AG04450 (cell line): ENCODE data around the gene SH3RF3. TPM values are rescaled to one million over a fixed set of nuclear protein-coding genes. Genes with fewer than 3 reads are reported as not detected.

Experiments used
- CTCF ChIA-PET: fragments of 300-600, 350-600 bp; formaldehyde crosslinking; extraction: SDS; loops from one replicate; lab custom pipeline; 2022; ENCODE audit warnings: antibody characterized with exemption, inconsistent platforms; lab: Charles Lee
- POLR2A ChIA-PET: fragments of 350-600 bp; formaldehyde crosslinking; extraction: SDS; loops from one replicate; lab custom pipeline; 2021; ENCODE audit warnings: antibody characterized with exemption, inconsistent platforms; lab: Yijun Ruan, JAX
- DNase-seq: peaks from one replicate; pipeline ENCODE4 v3.0.0-alpha.2; 2011; ENCODE audit warnings: low read depth, low spot score
- H3K27ac ChIP-seq: one replicate; pipeline ENCODE4 v1.5.1; 2012; ENCODE audit warnings: low read depth, low read length, control low read depth
- H3K27me3 ChIP-seq: one replicate; pipeline ENCODE4 v1.6.0; 2012; ENCODE audit warnings: low read length; ENCODE audit not compliant: control insufficient read depth, insufficient read depth
- H3K4me3 ChIP-seq: 2 replicates; pipeline ENCODE4 v1.5.1; 2011; ENCODE audit warnings: mild to moderate bottlenecking, low read depth, low read length, control low read depth
- H3K9me3 ChIP-seq: 2 replicates; pipeline ENCODE4 v1.5.1; 2012; ENCODE audit warnings: low read length; ENCODE audit not compliant: control insufficient read depth, insufficient read depth
- polyA plus RNA-seq: library from polyadenylated mRNA; depleted of rRNA; stranded (reverse); fragments of >200 nt; gene quantifications from 2 replicates; pipeline ENCODE4 v1.2.3, GENCODE V29; 2011
- TF ChIP-seq, protein P1 (sequence below): IDR thresholded peaks from 2 replicates; pipeline ENCODE4 v1.5.1; 2011; ENCODE audit warnings: low read depth, low read length, control low read depth, inconsistent platforms

Gene SH3RF3
- polyA plus RNA-seq, 1 experiment: 5.7 TPM

DNA sequence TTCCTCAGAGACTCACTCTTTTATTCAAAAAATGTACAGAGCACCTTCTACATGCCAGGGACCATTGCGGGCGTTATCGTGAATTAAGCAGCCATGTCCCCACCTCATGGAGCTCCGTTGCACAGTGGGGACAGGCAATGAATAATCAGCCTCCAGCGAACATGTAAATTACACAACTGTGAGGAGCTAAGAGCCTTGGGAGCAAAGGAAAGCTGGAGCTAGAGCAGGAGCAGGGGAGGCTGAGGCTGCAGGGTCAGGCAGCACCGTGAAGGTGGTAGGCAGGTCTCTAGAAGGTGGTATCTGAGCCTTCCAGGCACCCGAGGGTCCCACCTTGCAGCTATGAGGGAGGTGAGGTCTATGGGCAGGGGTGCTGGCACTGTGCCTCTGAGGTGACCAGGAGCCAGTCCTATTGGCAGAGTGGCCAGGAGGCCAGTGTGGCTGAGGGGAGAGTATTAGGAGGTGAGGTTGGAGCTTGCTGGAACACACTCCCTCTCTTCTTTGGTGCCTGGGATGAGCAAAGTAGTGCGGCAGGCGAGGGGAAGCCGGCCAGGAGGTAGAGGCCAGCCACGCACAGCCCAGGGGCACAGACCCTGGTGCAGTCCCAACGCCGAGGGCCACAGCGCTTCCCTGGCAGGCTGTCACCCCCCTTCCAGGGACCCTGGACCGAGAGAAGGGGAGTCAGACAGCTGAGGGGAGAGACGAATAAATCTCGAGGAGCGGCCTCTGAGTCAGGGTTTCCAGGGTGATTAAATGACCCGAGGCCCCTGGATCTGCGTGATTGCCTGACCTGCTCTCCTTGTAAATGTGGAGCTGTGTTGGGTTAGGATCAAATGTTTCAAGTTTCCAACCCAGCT is 317.5 kb downstream of the SH3RF3 start:
- H3K4me3 ChIP-seq: no peak overlapping the region
- ChIA-PET CTCF (interaction anchor here (1.0 to 2.7 kb wide), 3 partner anchors 63 to 280 kb away, joined by 3 to 8 read pairs (median 4); no protein-coding TSS in a partner anchor), POLR2A (interaction anchor here (0.6 to 1.6 kb wide), 13 partner anchors 11 to 444 kb away, joined by 3 to 12 read pairs (median 5); no protein-coding TSS in a partner anchor)
- H3K27ac ChIP-seq: peak overlapping the region; percentile 96
- H3K27me3 ChIP-seq: no peaks in the 10 kb centered on the region
- DNase-seq: no peak
- TF ChIP-seq, protein P1, sequence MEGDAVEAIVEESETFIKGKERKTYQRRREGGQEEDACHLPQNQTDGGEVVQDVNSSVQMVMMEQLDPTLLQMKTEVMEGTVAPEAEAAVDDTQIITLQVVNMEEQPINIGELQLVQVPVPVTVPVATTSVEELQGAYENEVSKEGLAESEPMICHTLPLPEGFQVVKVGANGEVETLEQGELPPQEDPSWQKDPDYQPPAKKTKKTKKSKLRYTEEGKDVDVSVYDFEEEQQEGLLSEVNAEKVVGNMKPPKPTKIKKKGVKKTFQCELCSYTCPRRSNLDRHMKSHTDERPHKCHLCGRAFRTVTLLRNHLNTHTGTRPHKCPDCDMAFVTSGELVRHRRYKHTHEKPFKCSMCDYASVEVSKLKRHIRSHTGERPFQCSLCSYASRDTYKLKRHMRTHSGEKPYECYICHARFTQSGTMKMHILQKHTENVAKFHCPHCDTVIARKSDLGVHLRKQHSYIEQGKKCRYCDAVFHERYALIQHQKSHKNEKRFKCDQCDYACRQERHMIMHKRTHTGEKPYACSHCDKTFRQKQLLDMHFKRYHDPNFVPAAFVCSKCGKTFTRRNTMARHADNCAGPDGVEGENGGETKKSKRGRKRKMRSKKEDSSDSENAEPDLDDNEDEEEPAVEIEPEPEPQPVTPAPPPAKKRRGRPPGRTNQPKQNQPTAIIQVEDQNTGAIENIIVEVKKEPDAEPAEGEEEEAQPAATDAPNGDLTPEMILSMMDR: no peak
- peaks cover 14% of the 10 kb centered on the region for H3K9me3 ChIP-seq

DNA sequence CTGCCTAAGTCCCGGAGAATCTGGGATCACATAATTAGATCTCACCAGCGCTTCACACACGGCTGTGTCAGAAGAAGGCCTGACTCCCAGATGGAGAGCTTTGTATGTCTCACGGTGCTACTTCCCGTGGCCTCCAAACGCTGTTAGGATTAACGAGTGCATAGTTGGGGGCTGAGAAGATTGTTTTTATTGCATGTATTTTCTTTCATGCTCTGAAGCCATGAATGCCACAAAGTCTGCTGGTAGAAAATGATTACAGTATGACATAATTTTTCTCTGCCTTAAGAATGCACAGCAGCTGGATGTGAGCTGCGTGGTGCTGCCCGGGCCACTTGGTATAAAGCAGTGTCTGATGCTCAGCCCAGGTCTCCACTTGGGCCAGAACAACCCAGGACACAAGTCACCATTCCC is 318.3 kb downstream of the SH3RF3 start:
- Histone ChIP-seq H3K27ac (peak overlapping the region; percentile 96), H3K9me3 (peaks cover 10% of the 10 kb centered on the region), H3K27me3 (no peaks in the 10 kb centered on the region), H3K4me3 (no peak overlapping the region)
- DNase-seq: peak; percentile 93
- ChIA-PET POLR2A (interaction anchor here (0.6 to 1.6 kb wide), 14 partner anchors 11 to 444 kb away, joined by 3 to 12 read pairs (median 4); no protein-coding TSS in a partner anchor), CTCF (interaction anchor here (1.2 to 2.7 kb wide), 2 partner anchors 63 to 280 kb away, joined by 3 to 8 read pairs; no protein-coding TSS in a partner anchor)
- TF ChIP-seq, protein P1: no peak

DNA sequence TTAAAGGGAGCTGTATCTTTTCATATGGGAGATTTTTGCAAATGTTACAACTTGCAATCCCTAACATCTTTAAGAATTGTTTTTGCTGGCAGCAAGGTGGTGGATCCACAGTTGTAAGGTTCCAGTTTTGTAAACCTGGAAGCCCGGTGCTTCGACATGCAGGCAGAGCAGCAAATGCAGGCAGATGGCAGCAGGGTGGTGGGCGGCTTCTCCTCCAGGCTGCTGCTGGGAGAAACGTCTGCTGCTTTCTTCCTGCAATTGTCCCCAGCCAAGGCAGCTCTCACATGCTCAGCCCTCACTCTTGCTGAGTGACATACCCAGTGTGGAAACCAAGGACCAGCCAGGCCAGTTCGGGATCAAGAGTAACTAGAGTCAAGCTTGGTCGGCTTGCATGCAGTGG is 318.8 kb downstream of the SH3RF3 start:
- no peaks in the 10 kb centered on the region for H3K27me3 ChIP-seq
- H3K4me3 ChIP-seq: no peak overlapping the region
- POLR2A ChIA-PET: interaction anchor here (0.6 to 1.6 kb wide), 11 partner anchors 12 to 315 kb away, joined by 3 to 12 read pairs (median 4); no protein-coding TSS in a partner anchor
- DNase-seq: no peak
- CTCF ChIA-PET: interaction anchor here (1.2 to 2.7 kb wide), 2 partner anchors 62 to 281 kb away, joined by 3 to 8 read pairs; no protein-coding TSS in a partner anchor
- TF ChIP-seq, protein P1: no peak
- peak overlapping the region; percentile 78 for H3K27ac ChIP-seq
- peaks cover 10% of the 10 kb centered on the region for H3K9me3 ChIP-seq

DNA sequence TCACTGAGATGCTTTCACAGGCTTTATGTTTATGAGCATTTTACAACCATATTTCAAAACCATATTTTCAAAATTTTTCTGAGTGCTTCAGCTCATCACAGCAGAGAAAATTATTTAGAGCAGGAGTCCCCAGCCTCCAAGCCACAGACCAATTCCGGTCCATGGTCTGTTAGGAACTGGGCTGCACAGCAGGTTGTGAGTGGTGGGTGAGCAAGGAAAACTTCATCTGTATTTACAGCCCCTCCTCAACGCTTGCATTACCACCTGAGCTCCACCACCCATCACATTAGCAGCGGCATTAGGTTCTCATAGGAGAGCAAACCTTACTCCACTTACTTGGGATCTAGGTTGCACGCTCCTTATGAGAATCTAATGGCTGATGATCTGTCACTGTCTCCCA is 319.2 kb downstream of the SH3RF3 start:
- Histone ChIP-seq H3K27ac (no peak overlapping the region), H3K4me3 (no peak overlapping the region), H3K9me3 (peaks cover 7% of the 10 kb centered on the region), H3K27me3 (no peaks in the 10 kb centered on the region)
- POLR2A ChIA-PET: interaction anchor here (1.2 to 1.6 kb wide), 3 partner anchors 12 to 276 kb away, joined by 4 to 12 read pairs (median 5); no protein-coding TSS in a partner anchor
- TF ChIP-seq, protein P1: no peak
- DNase-seq: no peak
- CTCF ChIA-PET: interaction anchor here (2.7 kb wide), 1 partner anchor 62 kb away, joined by 8 read pairs; no protein-coding TSS in a partner anchor
